Stomach smooth muscle (tissue), 2 donors: ENCODE results near the gene SLC7A4.

Experiments
- H3K27ac ChIP-seq: one replicate; pipeline ENCODE4 v1.7.0; 2013; ENCODE audit warnings: mild to moderate bottlenecking, low read length, inconsistent platforms
- H3K27me3 ChIP-seq, 2 donors: one replicate each; pipeline ENCODE4 v1.7.0; 2013; ENCODE audit warnings: low read length in 2 of 2; ENCODE audit not compliant: insufficient read depth in 2 of 2, control insufficient read depth in 1 of 2
- H3K36me3 ChIP-seq, 2 donors: one replicate each; pipeline ENCODE4 v1.7.0; 2013; ENCODE audit warnings: low read length in 2 of 2; ENCODE audit not compliant: control insufficient read depth in 2 of 2, insufficient read depth in 2 of 2
- H3K4me1 ChIP-seq: one replicate; pipeline ENCODE4 v1.7.0; 2013; ENCODE audit warnings: low read length; ENCODE audit not compliant: control insufficient read depth, insufficient read depth
- H3K4me3 ChIP-seq, 2 donors: one replicate each; pipeline ENCODE4 v1.7.0; 2013; ENCODE audit warnings: low read length in 2 of 2
- H3K9ac ChIP-seq, 2 donors: one replicate each; pipeline ENCODE4 v1.7.0; 2013; ENCODE audit warnings: low read length in 2 of 2, mild to moderate bottlenecking in 1 of 2
- H3K9me3 ChIP-seq, 2 donors: one replicate each; pipeline ENCODE4 v1.7.0; 2013; ENCODE audit warnings: low read length in 2 of 2; ENCODE audit not compliant: control insufficient read depth in 2 of 2
- donor health status: healthy.
- donor health status: Pancreatic carcinoma.

SLC7A4 gene, protein sequence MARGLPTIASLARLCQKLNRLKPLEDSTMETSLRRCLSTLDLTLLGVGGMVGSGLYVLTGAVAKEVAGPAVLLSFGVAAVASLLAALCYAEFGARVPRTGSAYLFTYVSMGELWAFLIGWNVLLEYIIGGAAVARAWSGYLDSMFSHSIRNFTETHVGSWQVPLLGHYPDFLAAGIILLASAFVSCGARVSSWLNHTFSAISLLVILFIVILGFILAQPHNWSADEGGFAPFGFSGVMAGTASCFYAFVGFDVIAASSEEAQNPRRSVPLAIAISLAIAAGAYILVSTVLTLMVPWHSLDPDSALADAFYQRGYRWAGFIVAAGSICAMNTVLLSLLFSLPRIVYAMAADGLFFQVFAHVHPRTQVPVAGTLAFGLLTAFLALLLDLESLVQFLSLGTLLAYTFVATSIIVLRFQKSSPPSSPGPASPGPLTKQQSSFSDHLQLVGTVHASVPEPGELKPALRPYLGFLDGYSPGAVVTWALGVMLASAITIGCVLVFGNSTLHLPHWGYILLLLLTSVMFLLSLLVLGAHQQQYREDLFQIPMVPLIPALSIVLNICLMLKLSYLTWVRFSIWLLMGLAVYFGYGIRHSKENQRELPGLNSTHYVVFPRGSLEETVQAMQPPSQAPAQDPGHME

DNA sequence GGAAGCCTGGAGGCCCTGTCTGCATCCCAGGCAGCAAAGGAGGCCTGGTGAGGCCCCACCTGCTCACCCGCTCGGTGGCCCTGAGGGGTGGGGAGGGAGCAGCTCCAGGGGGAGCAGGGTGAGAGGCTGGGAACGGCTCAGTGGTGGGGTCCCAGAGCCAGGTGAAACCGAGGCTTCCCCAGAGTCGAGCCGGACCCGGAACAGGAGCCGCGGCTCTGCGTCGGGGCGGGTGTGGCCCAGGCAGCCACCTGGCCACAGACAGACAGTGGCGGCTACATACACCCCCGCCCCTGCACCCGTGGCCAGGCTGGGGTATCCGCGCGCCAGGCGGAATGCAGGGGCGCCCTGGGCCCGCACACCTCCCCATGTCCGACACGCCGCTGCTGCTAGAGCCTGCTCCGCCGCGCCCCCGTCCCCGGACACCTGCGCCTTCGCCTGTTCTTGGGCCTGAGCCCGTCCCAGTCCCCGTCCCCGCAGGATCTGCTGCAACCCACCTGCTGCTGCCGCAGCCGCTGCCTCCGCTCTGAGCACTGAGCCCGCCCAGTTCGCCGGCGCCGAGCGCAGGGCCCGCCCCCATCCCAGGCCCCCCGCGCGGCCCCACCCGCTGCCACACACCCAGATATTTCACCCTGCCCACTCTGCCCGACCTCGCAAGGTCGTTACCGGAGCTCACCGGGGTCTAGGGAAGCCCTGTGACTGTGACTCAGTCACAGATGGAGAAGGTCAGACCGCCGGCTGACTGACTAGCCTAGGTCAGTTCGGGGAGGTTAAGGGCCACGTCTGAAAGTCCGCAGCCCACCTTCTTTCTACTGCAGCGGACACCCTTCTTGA is at the start of gene SLC7A4:
TSS of gene SLC7A4 (minus strand) at position 525 of the 831 bp plus-strand sequence. CDS start 749 bp downstream, outside the sequence.
- no peaks in the 10 kb centered on the region for H3K9me3 ChIP-seq
- peak within 1 kb of the TSS in 1 of 2 donors; percentile 57 for H3K4me3 ChIP-seq
- no peaks in the 10 kb centered on the region for H3K36me3 ChIP-seq
- peaks cover 26 to 39% of the 10 kb centered on the region in 2 donors for H3K27me3 ChIP-seq
- H3K4me1 ChIP-seq = peaks cover 7% of the 10 kb centered on the region
- H3K9ac ChIP-seq = no peak within 1 kb of the TSS
- H3K27ac ChIP-seq = no peak within 1 kb of the TSS

DNA sequence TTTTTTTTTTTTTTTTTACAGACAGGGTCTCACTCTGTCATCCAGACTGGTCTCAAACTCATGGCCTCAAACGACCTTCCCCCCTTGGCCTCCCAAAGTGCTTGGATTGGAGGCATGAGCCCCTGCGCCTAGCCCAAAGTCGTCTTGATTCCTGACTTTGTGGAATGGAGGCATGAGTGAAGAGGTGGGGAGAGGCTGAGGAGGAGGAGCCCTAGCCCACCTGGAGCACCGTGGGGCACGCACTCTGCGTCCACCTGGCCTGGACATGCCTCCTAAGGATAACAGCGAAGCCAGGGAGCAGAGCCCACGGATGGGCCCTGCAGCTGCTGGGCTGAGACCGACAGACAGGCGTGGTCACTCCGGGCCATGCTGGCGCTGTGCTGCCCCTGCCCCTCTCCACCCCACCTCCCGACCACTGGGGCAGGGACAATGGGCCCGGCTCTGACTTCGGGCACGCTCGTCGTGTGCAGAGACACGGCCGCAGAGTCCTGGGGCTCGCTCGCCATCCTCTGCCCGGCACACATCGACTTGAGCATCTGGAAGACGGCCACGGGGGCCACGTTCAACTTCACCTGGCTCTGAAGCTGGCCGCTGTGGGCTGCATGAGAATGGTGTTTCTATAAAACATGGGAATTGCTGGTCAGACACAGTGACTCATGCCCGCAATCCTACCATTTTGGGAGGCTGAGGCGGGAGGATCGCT is 48.2 kb upstream of the SLC7A4 start:
- H3K36me3 ChIP-seq = no peaks in the 10 kb centered on the region
- H3K27me3 ChIP-seq = no peaks in the 10 kb centered on the region
- H3K9ac ChIP-seq = no peak overlapping the region
- no peaks in the 10 kb centered on the region for H3K9me3 ChIP-seq
- H3K27ac ChIP-seq = no peak overlapping the region
- no peak overlapping the region for H3K4me3 ChIP-seq
- H3K4me1 ChIP-seq = no peaks in the 10 kb centered on the region

DNA sequence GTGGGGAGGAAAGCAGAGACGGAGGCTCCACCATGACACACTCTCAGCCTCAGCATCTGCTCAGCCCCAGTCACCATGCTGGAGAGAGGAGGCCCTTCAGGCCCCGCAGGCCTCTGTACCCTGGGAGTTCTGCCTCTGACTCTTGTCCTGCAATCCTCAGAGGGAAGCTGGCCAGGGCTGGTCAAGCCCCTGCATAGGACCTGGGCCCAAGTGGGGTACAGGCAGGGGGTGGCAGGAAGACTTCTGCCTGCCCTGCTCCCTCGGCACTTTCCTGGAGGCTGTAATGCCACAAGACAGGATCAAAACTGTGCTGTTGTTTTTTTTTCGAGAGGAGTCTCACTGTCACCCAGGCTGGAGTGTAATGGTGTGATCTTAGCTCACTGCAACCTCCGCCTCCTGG is 47.1 kb upstream of the SLC7A4 start:
- Histone ChIP-seq H3K9me3 (no peaks in the 10 kb centered on the region), H3K9ac (no peak overlapping the region), H3K27me3 (no peaks in the 10 kb centered on the region), H3K4me3 (no peak overlapping the region), H3K27ac (no peak overlapping the region), H3K36me3 (no peaks in the 10 kb centered on the region), H3K4me1 (no peaks in the 10 kb centered on the region)

DNA sequence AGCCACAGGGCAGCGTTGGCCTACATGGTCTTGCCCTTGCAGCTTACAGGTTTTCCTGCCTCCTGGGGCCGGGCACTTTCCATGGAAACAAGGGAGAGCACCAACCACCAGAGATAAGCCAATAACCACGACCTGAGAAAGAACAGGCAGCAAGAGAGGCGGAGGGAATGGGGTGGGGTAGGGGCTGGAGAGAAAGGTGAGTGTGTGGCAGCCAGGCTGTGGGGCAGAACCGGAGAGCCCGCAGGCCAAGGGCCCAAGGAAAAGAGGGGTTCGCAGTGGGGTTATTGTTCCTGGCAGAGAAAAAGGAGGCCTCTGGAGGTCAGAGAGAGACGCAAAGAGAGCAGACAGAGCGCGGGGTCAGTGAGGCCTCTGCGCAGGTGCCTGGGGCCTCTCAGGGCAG is 46.6 kb upstream of the SLC7A4 start:
- Histone ChIP-seq H3K36me3 (no peaks in the 10 kb centered on the region), H3K4me1 (no peaks in the 10 kb centered on the region), H3K27me3 (no peaks in the 10 kb centered on the region), H3K9ac (no peak overlapping the region), H3K27ac (no peak overlapping the region), H3K4me3 (no peak overlapping the region), H3K9me3 (no peaks in the 10 kb centered on the region)

DNA sequence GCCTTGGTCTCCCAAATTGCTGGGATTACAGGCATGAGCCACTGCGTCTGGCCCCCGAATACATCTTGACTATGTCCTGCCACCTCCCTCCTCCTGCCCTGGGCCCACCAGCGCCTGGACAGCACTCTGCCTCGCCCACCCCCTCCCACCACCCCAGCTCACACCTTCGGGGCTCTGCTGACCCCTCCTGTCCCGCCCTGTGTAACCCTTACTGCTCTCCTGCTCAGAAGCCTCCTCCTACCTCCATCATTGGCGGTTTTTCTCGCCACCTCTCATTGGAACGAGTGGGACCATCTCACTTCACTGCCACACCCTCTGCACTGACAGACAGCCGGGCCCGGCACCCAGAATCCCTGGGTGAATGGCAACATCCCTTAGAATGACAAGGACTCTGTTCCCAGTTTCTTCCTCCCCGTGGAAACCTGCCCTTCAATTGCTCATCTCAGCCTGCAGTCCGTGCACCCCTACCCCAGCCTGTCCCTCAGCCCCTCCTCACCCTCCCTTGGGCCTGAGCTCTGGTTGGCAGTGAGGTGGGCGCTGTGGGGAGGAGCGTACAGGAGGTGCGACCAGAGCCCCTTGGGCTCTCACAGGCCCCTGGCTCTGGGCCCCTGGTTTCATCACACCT is 45.6 kb upstream of the SLC7A4 start:
- Histone ChIP-seq H3K4me1 (no peaks in the 10 kb centered on the region), H3K9me3 (no peaks in the 10 kb centered on the region)

DNA sequence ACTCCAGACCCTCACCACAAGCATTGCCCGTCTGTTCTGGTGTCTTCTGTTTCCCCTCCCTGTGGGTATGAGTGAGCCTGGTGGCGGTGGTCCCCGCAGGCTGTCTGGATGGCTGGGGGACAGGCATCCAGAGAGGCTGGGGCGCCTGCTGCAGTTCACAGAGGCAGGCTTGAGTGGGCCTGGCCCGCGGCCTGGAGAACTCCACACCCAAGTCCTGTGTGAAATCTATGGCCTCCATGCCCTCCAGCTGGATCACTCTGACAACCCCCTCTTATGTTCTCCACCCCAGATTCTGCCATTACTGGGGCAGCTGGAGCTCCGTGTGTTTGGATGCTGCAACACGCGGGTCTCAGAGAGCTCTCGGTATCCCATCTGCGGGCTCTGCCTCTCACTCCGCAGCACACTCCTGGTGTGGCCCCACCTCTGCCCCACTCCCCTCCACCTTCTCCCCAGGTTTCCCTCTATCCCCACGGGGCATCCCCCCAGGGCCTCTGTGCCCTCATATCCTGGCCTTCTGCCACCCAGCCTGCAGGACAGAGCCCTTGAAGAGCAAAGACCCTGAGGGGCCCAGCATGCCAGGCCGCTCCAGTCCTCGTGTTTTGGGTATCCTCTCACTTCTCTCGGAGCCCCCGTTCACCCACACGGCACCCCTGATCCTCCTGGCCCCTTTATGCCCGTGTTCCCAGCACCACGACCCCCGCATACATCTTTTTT is 44.7 kb upstream of the SLC7A4 start:
- H3K4me1 ChIP-seq = no peaks in the 10 kb centered on the region
- H3K9ac ChIP-seq = no peak overlapping the region
- H3K4me3 ChIP-seq = no peak overlapping the region
- H3K36me3 ChIP-seq = no peaks in the 10 kb centered on the region
- H3K27ac ChIP-seq = no peak overlapping the region
- H3K27me3 ChIP-seq = no peaks in the 10 kb centered on the region
- no peaks in the 10 kb centered on the region for H3K9me3 ChIP-seq

More for the DNA sequence above, 45.6 kb upstream of the SLC7A4 start:
- H3K27me3 ChIP-seq = no peaks in the 10 kb centered on the region
- H3K27ac ChIP-seq = no peak overlapping the region
- H3K36me3 ChIP-seq = no peaks in the 10 kb centered on the region
- H3K4me3 ChIP-seq = no peak overlapping the region
- no peak overlapping the region for H3K9ac ChIP-seq

DNA sequence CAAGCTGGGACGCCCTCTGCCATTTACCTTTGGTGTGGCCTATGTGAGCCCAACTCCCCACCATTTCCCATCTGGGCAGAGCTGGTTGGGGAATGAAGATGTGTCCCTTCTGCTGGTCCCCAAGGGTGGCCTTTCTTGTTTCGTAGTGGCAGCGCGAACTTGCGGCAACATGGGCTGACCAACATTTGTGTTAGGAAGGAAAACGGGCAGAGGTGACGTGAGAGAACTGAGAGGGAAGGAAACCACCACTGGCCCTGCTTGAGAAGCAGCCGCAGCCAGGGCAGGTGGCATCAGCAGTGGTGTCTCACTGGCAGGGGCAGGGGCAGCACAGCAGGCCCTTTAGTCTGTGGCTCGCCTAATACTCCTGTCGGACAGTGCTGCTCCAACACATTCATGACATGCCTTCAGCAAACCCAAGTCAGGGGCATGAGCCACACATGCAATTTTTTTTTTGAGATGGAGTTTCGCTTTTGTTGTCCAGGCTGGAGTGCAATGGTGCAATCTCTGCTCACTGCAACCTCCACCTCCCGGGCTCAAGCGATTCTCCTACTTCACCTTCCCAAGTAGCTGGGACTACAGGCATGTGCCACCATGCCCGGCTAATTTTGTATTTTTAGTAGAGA is 43.3 kb upstream of the SLC7A4 start:
- Histone ChIP-seq H3K9ac (no peak overlapping the region), H3K4me1 (no peaks in the 10 kb centered on the region), H3K9me3 (no peaks in the 10 kb centered on the region), H3K27me3 (no peaks in the 10 kb centered on the region), H3K4me3 (no peak overlapping the region), H3K36me3 (no peaks in the 10 kb centered on the region), H3K27ac (no peak overlapping the region)

DNA sequence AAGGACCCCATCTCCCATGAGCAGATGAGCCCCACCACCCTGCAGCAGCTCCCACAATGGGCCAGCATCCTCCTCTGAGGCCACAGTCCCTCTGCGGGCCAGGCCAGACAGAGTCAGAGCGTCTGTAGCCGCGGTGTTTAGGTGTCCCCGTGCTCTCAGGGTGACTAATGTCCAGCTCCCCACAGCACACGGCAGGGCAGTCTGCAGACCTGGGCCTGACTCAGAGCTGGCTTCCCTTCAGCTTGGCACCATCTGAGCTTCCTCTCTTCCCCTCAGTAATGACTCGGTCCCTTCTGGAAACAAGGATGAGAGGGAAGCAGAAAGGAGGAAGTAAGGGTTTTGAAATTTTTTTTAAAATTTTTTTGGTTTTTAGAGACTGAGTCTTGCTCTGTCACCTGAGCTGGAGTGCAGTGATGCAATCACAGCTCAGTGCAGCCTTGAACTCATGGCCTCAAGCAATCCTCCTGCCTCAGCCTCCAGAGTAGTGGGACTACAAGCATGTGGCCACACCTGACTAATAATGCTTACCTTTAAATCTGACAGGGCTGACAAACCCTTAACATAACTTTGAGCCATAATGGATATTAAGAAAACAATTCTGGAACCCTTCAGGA is 41.8 kb upstream of the SLC7A4 start:
- H3K9me3 ChIP-seq = no peaks in the 10 kb centered on the region
- no peaks in the 10 kb centered on the region for H3K4me1 ChIP-seq
- H3K4me3 ChIP-seq = no peak overlapping the region
- no peaks in the 10 kb centered on the region for H3K27me3 ChIP-seq
- no peaks in the 10 kb centered on the region for H3K36me3 ChIP-seq
- H3K9ac ChIP-seq = no peak overlapping the region
- no peak overlapping the region for H3K27ac ChIP-seq

DNA sequence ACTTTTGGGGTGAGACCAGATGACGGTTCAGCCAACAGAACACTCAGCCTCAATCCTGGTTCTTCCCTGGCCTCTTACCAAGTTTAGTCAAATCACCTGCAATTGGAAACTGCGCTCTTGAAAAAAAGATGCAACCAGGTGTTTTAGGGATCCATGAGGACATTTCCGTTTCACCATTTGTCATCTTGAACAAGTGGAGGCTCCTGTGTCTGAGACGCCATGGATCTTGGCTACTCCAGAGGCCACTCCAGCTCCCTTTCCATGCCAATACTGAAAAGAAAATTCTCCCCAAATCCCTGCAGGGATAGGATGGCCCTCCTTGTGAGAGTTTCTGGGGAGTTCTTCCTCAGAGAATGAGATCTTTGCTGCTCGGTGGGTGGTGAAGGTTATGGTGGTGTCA is 41.1 kb upstream of the SLC7A4 start:
- no peaks in the 10 kb centered on the region for H3K4me1 ChIP-seq
- H3K36me3 ChIP-seq = no peaks in the 10 kb centered on the region
- H3K27me3 ChIP-seq = no peaks in the 10 kb centered on the region
- no peak overlapping the region for H3K27ac ChIP-seq
- no peak overlapping the region for H3K4me3 ChIP-seq
- no peaks in the 10 kb centered on the region for H3K9me3 ChIP-seq
- no peak overlapping the region for H3K9ac ChIP-seq
